DND-41 (cell line): ENCODE measurements around the gene CDC14A.
"Not testable (repeated sequence)": the region's sequence is repeated elsewhere in the genome, so short reads cannot be mapped to it uniquely, and the experiment has no call there.

Source experiments
- ATAC-seq: fragments of 200-7000 bp; cut with Tn5 transposase; 3 replicates; pipeline ENCODE4 v1.9.1; 2021; ENCODE audit warnings: low read depth; ENCODE audit not compliant: insufficient read depth
- DNase-seq: peaks from one replicate; pipeline ENCODE4 v3.0.0-alpha.2; 2020
- H2AFZ ChIP-seq: 2 replicates; pipeline ENCODE4 v1.6.0; 2012; ENCODE audit warnings: low read depth, low read length
- H3K27ac ChIP-seq: 2 replicates; pipeline ENCODE4 v1.5.1; 2012; ENCODE audit warnings: low read length, inconsistent platforms
- H3K27me3 ChIP-seq: fragments of 200-600 bp; sonication (generic); 2 replicates; pipeline ENCODE4 v1.6.0; 2012; ENCODE audit warnings: low read length, mild to moderate bottlenecking, inconsistent platforms; ENCODE audit not compliant: insufficient read depth, poor library complexity
- H3K36me3 ChIP-seq: 2 replicates; pipeline ENCODE4 v1.5.1; 2012; ENCODE audit warnings: low read length, inconsistent platforms; ENCODE audit not compliant: insufficient read depth
- H3K4me1 ChIP-seq: 2 replicates; pipeline ENCODE4 v1.5.1; 2012; ENCODE audit warnings: mild to moderate bottlenecking, low read length; ENCODE audit not compliant: insufficient read depth
- H3K4me2 ChIP-seq: 2 replicates; pipeline ENCODE4 v1.6.0; 2012; ENCODE audit warnings: mild to moderate bottlenecking, moderate library complexity, low read length, inconsistent platforms; ENCODE audit not compliant: insufficient read depth
- H3K4me3 ChIP-seq, 2 experiments: fragments of 200-600 bp in 1 of 2; shearing (Covaris generic) in 1 of 2; 2 replicates each; pipeline ENCODE4 v1.5.1; 2012 to 2016; ENCODE audit warnings: inconsistent platforms in 2 of 2, low read length in 2 of 2, mild to moderate bottlenecking in 2 of 2, low read depth in 1 of 2, moderate library complexity in 1 of 2
- H3K79me2 ChIP-seq: 2 replicates; pipeline ENCODE4 v1.6.0; 2012; ENCODE audit warnings: low read length, inconsistent platforms; ENCODE audit not compliant: insufficient read depth
- H3K9ac ChIP-seq: 2 replicates; pipeline ENCODE4 v1.6.0; 2012; ENCODE audit warnings: low read depth, mild to moderate bottlenecking, inconsistent platforms, low read length, moderate library complexity
- H3K9me3 ChIP-seq: 2 replicates; pipeline ENCODE4 v1.5.1; 2012; ENCODE audit warnings: low read length, moderate library complexity, mild to moderate bottlenecking, inconsistent platforms; ENCODE audit not compliant: insufficient read depth, severe bottlenecking
- H4K20me1 ChIP-seq: 2 replicates; pipeline ENCODE4 v1.6.0; 2012; ENCODE audit warnings: low read length; ENCODE audit not compliant: insufficient read depth
- EZH2 ChIP-seq: IDR thresholded peaks from 3 replicates; pipeline ENCODE4 v1.6.1; 2012; ENCODE audit warnings: borderline replicate concordance, low read depth, mild to moderate bottlenecking, moderate library complexity, low read length, inconsistent platforms; ENCODE audit not compliant: severe bottlenecking
- TF ChIP-seq, protein P1 (sequence below): IDR thresholded peaks from 2 replicates; pipeline ENCODE4 v1.5.1; 2012; ENCODE audit warnings: borderline replicate concordance, low read length, moderate library complexity, mild to moderate bottlenecking; ENCODE audit not compliant: poor library complexity, severe bottlenecking; ENCODE audit errors: extremely low read depth

Gene CDC14A

GRCh38 chr1:100323419-100324106, 28.7 kb upstream of the CDC14A start:
- peaks cover 4% of the 10 kb centered on the region for H3K9me3 ChIP-seq
- no peak for DNase-seq
- peak overlapping the region; percentile 18; the same call in 1 of the 2 replicates for H3K27ac ChIP-seq
- H3K27me3 ChIP-seq = no peaks in the 10 kb centered on the region
- no peak overlapping the region for H3K4me3 ChIP-seq
- peaks cover 11% of the 10 kb centered on the region for H3K4me1 ChIP-seq
- no peak overlapping the region for H3K9ac ChIP-seq
- no peaks in the 10 kb centered on the region for H4K20me1 ChIP-seq
- H3K36me3 ChIP-seq = no peaks in the 10 kb centered on the region
- no peak for TF ChIP-seq EZH2
- H2AFZ ChIP-seq = no peak overlapping the region
- no peak overlapping the region for H3K4me2 ChIP-seq
- ATAC-seq = no peak; the same call in 2 of the 3 replicates
- no peaks in the 10 kb centered on the region for H3K79me2 ChIP-seq

- Histone ChIP-seq H4K20me1 (no peaks in the 10 kb centered on the region), H3K36me3 (no peaks in the 10 kb centered on the region), H3K4me2 (no peak overlapping the region), H3K9ac (no peak overlapping the region), H2AFZ (no peak overlapping the region), H3K4me1 (peaks cover 11% of the 10 kb centered on the region), H3K79me2 (no peaks in the 10 kb centered on the region), H3K4me3 (no peak overlapping the region), H3K27me3 (no peaks in the 10 kb centered on the region), H3K9me3 (no peaks in the 10 kb centered on the region), H3K27ac (no peak overlapping the region)
- no peak for ATAC-seq
- TF ChIP-seq EZH2 = no peak
- TF ChIP-seq, protein P1, sequence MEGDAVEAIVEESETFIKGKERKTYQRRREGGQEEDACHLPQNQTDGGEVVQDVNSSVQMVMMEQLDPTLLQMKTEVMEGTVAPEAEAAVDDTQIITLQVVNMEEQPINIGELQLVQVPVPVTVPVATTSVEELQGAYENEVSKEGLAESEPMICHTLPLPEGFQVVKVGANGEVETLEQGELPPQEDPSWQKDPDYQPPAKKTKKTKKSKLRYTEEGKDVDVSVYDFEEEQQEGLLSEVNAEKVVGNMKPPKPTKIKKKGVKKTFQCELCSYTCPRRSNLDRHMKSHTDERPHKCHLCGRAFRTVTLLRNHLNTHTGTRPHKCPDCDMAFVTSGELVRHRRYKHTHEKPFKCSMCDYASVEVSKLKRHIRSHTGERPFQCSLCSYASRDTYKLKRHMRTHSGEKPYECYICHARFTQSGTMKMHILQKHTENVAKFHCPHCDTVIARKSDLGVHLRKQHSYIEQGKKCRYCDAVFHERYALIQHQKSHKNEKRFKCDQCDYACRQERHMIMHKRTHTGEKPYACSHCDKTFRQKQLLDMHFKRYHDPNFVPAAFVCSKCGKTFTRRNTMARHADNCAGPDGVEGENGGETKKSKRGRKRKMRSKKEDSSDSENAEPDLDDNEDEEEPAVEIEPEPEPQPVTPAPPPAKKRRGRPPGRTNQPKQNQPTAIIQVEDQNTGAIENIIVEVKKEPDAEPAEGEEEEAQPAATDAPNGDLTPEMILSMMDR = no peak
- no peak for DNase-seq
Observed at GRCh38 chr1:100325415-100326324, 26.6 kb upstream of the CDC14A start.

DNA sequence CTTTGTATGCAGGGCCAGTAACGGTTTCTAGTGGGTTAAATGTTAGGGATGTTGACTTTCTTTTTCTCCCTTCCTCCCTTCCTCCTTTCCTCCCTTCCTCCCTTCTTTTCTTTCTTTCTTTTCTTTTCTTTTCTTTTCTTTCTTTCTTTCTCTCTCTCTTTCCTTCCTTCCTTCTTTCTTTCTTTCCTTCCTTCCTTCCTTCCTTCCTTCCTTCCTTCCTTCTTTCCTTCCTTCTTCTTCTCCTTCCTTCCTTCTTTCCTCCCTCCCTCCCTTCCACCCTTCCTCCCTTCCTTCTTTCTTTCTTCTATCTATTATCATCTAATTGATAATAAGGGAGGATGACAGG, 26.0 kb upstream of the CDC14A start:
- peaks cover 11% of the 10 kb centered on the region for H3K4me1 ChIP-seq
- H4K20me1 ChIP-seq, H3K27ac ChIP-seq, DNase-seq, H3K79me2 ChIP-seq, H3K36me3 ChIP-seq, ATAC-seq, H3K27me3 ChIP-seq, H3K9ac ChIP-seq, H2AFZ ChIP-seq, H3K9me3 ChIP-seq, H3K4me3 ChIP-seq, H3K4me2 ChIP-seq: not testable (repeated sequence)

DNA sequence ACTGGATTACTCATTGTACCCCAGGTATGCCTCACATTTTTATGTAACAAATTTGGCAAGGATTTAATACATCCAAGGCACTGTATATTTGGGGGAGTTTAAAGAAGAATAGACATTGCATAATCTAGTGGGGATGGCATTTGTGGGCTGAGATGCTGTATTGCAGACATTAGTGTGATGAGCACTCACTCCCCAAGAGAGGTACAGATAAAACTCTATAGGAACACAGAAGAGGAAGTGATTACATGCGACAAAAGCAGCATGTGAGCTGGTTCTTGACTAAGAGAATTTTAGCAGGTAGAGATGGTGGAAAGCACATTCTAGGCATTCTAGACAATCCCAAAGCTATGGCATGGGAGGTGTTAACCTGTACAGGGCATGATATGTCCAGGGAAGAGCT, 24.2 kb upstream of the CDC14A start:
- no peak overlapping the region for H3K27ac ChIP-seq
- DNase-seq = no peak
- no peaks in the 10 kb centered on the region for H3K79me2 ChIP-seq
- H4K20me1 ChIP-seq = no peaks in the 10 kb centered on the region
- no peaks in the 10 kb centered on the region for H3K9me3 ChIP-seq
- H3K4me3 ChIP-seq = no peak overlapping the region
- ATAC-seq = no peak
- H2AFZ ChIP-seq = no peak overlapping the region
- H3K4me2 ChIP-seq = no peak overlapping the region
- H3K36me3 ChIP-seq = no peaks in the 10 kb centered on the region
- no peak overlapping the region for H3K9ac ChIP-seq
- peaks cover 3% of the 10 kb centered on the region; the same call in 1 of the 2 replicates for H3K4me1 ChIP-seq
- H3K27me3 ChIP-seq = no peaks in the 10 kb centered on the region
- no peak for TF ChIP-seq EZH2
- TF ChIP-seq, protein P1 = no peak

GRCh38 chr1:100331146-100331545, 21.2 kb upstream of the CDC14A start:
- H3K4me2 ChIP-seq, H3K79me2 ChIP-seq, H4K20me1 ChIP-seq, ATAC-seq, H3K4me1 ChIP-seq, H3K27me3 ChIP-seq, H3K9me3 ChIP-seq, H2AFZ ChIP-seq, H3K4me3 ChIP-seq, H3K27ac ChIP-seq, H3K9ac ChIP-seq, DNase-seq, H3K36me3 ChIP-seq: not testable (repeated sequence)
